A549 treated with AZD9567 at 1 μM for 4 hours (cell line): Measurements from ENCODE around the gene ABCC2. TPM values are rescaled to one million over a fixed set of nuclear protein-coding genes. Genes with fewer than 3 reads are reported as not detected.

ENCODE experiments used
- total RNA-seq: library from RNA; stranded (reverse); fragments of 200-300 nt; extraction: Qiagen RNA extraction; gene quantifications from 5 replicates; pipeline ENCODE4 v1.2.3, GENCODE V29; 2022; ENCODE audit not compliant: insufficient read depth

Gene ABCC2
- total RNA-seq: 101 to 121 TPM (median 103 TPM) in 5 replicates

GRCh38 chr10:99782447-99783286 is at the start of gene ABCC2:
ABCC2 (plus strand) TSS chr10:99782640; CDS start chr10:99782845, 205 bp downstream.

Other genes with a start within 250 kb of the ABCC2 start
- 0.03 to 0.08 TPM in 2 of 5 replicates, not detected in the others for gene NKX2-3, start 249.7 kb upstream of the ABCC2 start, total RNA-seq
- gene SLC25A28, start 162.2 kb upstream of the ABCC2 start, total RNA-seq: 24.8 to 33.6 TPM (median 29.1 TPM) in 5 replicates
- 7.6 to 10.5 TPM (median 9.5 TPM) in 5 replicates for gene ENTPD7, start 123.1 kb upstream of the ABCC2 start, total RNA-seq
- 23.9 to 31.7 TPM (median 28.4 TPM) in 5 replicates for gene COX15, start 50.5 kb upstream of the ABCC2 start, total RNA-seq
- 30.0 to 36.9 TPM (median 31.2 TPM) in 5 replicates for gene CUTC, start 50.4 kb upstream of the ABCC2 start, total RNA-seq
- 21.5 to 26.4 TPM (median 22.7 TPM) in 5 replicates for gene DNMBP, start 227.3 kb downstream of the ABCC2 start, total RNA-seq